Stomach (tissue), 4 donors: Measurements from ENCODE around the gene CUL5.

Experiments used
- EP300 ChIP-seq: sonication (generic); formaldehyde crosslinking; IDR thresholded peaks from one replicate; pipeline ENCODE4 v1.6.1; 2017; ENCODE audit warnings: antibody characterized with exemption
- POLR2A ChIP-seq, 4 donors: fragments of 450-650 bp; IDR thresholded peaks; one replicate each; pipeline ENCODE4 v1.6.1; 2016; ENCODE audit warnings: antibody characterized with exemption in 4 of 4, control low read depth in 2 of 4, mild to moderate bottlenecking in 1 of 4, moderate library complexity in 1 of 4
- POLR2AphosphoS5 ChIP-seq, 3 donors: sonication (generic); formaldehyde crosslinking; IDR thresholded peaks; one replicate each; pipeline ENCODE4 v1.6.1; 2016; ENCODE audit warnings: antibody characterized with exemption in 3 of 3
- TF ChIP-seq, protein P1 (sequence below), 7 experiments: fragments of 450-650 bp in 4 of 7; fragments of 200-600 bp in 3 of 7; sonication (generic) in 3 of 7; IDR thresholded peaks; one replicate each; pipeline ENCODE4 v1.5.1; 2016 to 2019; ENCODE audit warnings: antibody characterized with exemption in 7 of 7, control low read depth in 2 of 7, mild to moderate bottlenecking in 1 of 7

DNA sequence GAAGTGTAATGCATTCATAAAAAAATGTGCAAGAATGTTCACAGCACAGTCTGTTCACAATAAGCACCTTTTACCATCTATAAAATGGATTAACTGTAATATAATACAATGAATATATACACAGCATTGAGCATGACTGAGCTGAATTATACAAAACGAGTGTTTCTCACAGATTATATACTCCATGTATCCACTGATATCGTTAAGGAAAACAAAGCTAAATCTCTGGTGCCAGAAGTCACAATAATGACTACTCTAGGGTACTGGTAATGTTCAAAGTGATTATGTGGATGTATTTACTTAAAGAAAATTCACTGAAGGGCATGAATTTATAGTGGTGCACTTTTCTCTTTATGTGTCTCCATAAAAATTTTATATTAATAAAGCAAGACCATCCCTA, 145.9 kb downstream of the CUL5 start:
- no peak for TF ChIP-seq POLR2A (IDR thresholded peaks at IDR 0.05)
- TF ChIP-seq, protein P1, sequence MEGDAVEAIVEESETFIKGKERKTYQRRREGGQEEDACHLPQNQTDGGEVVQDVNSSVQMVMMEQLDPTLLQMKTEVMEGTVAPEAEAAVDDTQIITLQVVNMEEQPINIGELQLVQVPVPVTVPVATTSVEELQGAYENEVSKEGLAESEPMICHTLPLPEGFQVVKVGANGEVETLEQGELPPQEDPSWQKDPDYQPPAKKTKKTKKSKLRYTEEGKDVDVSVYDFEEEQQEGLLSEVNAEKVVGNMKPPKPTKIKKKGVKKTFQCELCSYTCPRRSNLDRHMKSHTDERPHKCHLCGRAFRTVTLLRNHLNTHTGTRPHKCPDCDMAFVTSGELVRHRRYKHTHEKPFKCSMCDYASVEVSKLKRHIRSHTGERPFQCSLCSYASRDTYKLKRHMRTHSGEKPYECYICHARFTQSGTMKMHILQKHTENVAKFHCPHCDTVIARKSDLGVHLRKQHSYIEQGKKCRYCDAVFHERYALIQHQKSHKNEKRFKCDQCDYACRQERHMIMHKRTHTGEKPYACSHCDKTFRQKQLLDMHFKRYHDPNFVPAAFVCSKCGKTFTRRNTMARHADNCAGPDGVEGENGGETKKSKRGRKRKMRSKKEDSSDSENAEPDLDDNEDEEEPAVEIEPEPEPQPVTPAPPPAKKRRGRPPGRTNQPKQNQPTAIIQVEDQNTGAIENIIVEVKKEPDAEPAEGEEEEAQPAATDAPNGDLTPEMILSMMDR (IDR thresholded peaks at IDR 0.05): no peak
- TF ChIP-seq POLR2AphosphoS5 (IDR thresholded peaks at IDR 0.05): no peak
- TF ChIP-seq EP300: no peak
